ENCODE measurements around the gene SLC12A6.

The SLC12A6 gene

GRCh38 chr15:34336231-34336990 lies 1.2 kb downstream of the SLC12A6 start:
- Histone ChIP-seq H3K27ac (ENCODE audit: low read depth, low read length) (no peak overlapping the region), H2AFZ (ENCODE audit: low read depth, low read length, severe bottlenecking) (peak overlapping the region; percentile 89)
- TF ChIP-seq CTCF (IDR thresholded peaks at IDR 0.05; ENCODE audit: insufficient read depth, low read length, poor library complexity, severe bottlenecking) (no peak), EZH2phosphoT487 (conservative IDR thresholded peaks at IDR 0.05; ENCODE audit: low read length) (no peak)

GRCh38 chr15:34335176-34336032 lies 2.2 kb downstream of the SLC12A6 start:
- Histone ChIP-seq H3F3A (ENCODE audit: insufficient read depth) (peaks cover 17% of the 10 kb centered on the region; the same call in 1 of the 2 replicates), H3K79me2 (ENCODE audit: insufficient read depth, low read length) (no peaks in the 10 kb centered on the region), H3K9me3 (ENCODE audit: insufficient read depth, low read length) (no peaks in the 10 kb centered on the region), H4K20me1 (ENCODE audit: low read depth, low read length) (no peaks in the 10 kb centered on the region), H2AFZ (ENCODE audit: low read depth, low read length, severe bottlenecking) (no peak overlapping the region), H3K9me2 (replicated peaks; ENCODE audit: insufficient read depth, low read length) (no peaks in the 10 kb centered on the region), H3K9ac (ENCODE audit: low read length) (no peak overlapping the region), H3K4me2 (ENCODE audit: low read depth, low read length, poor library complexity, severe bottlenecking) (no peak overlapping the region), H3K27me3 (ENCODE audit: low read length) (no peaks in the 10 kb centered on the region), H3K27ac (ENCODE audit: low read depth, low read length) (no peak overlapping the region), H3K36me3 (ENCODE audit: low read length) (no peaks in the 10 kb centered on the region), H3K4me3 (ENCODE audit: insufficient read depth, low read length, poor library complexity, severe bottlenecking) (no peak overlapping the region)
- no peak for TF ChIP-seq EZH2phosphoT487 (conservative IDR thresholded peaks at IDR 0.05; ENCODE audit: low read length)
- TF ChIP-seq CTCF (IDR thresholded peaks at IDR 0.05; ENCODE audit: insufficient read depth, low read length, poor library complexity, severe bottlenecking): no peak

More at GRCh38 chr15:34336231-34336990, 1.2 kb downstream of the SLC12A6 start:
- Histone ChIP-seq H3K4me3 (ENCODE audit: insufficient read depth, low read length, poor library complexity, severe bottlenecking) (no peak overlapping the region), H3K79me2 (ENCODE audit: insufficient read depth, low read length) (peaks cover 3% of the 10 kb centered on the region; the same call in 1 of the 2 replicates), H3K36me3 (ENCODE audit: low read length) (no peaks in the 10 kb centered on the region), H3K9ac (ENCODE audit: low read length) (peak overlapping the region; percentile 64; the same call in 1 of the 2 replicates), H4K20me1 (ENCODE audit: low read depth, low read length) (no peaks in the 10 kb centered on the region), H3F3A (ENCODE audit: insufficient read depth) (peaks cover 19% of the 10 kb centered on the region; the same call in 1 of the 2 replicates), H3K27me3 (ENCODE audit: low read length) (no peaks in the 10 kb centered on the region), H3K9me2 (replicated peaks; ENCODE audit: insufficient read depth, low read length) (no peaks in the 10 kb centered on the region), H3K4me2 (ENCODE audit: low read depth, low read length, poor library complexity, severe bottlenecking) (peak overlapping the region; percentile 64), H3K9me3 (ENCODE audit: insufficient read depth, low read length) (no peaks in the 10 kb centered on the region)

- Histone ChIP-seq H3K9ac (ENCODE audit: low read length) (no peak overlapping the region), H3K4me2 (ENCODE audit: low read depth, low read length, poor library complexity, severe bottlenecking) (no peak overlapping the region), H3K36me3 (ENCODE audit: low read length) (no peaks in the 10 kb centered on the region)
Measured at GRCh38 chr15:34334672-34335071, 2.9 kb downstream of the SLC12A6 start.

More at GRCh38 chr15:34334672-34335071, 2.9 kb downstream of the SLC12A6 start:
- no peaks in the 10 kb centered on the region for H3K9me3 ChIP-seq (ENCODE audit: insufficient read depth, low read length)
- no peak for TF ChIP-seq EZH2phosphoT487 (conservative IDR thresholded peaks at IDR 0.05; ENCODE audit: low read length)
- no peak for TF ChIP-seq CTCF (IDR thresholded peaks at IDR 0.05; ENCODE audit: insufficient read depth, low read length, poor library complexity, severe bottlenecking)
- H4K20me1 ChIP-seq (ENCODE audit: low read depth, low read length): no peaks in the 10 kb centered on the region
- no peak overlapping the region for H3K4me3 ChIP-seq (ENCODE audit: insufficient read depth, low read length, poor library complexity, severe bottlenecking)
- H3K79me2 ChIP-seq (ENCODE audit: insufficient read depth, low read length): no peaks in the 10 kb centered on the region
- H3K27me3 ChIP-seq (ENCODE audit: low read length): no peaks in the 10 kb centered on the region
- no peaks in the 10 kb centered on the region for H3K9me2 ChIP-seq (replicated peaks; ENCODE audit: insufficient read depth, low read length)
- no peak overlapping the region for H3K27ac ChIP-seq (ENCODE audit: low read depth, low read length)
- H3F3A ChIP-seq (ENCODE audit: insufficient read depth): peaks cover 12% of the 10 kb centered on the region; the same call in 1 of the 2 replicates
- no peak overlapping the region for H2AFZ ChIP-seq (ENCODE audit: low read depth, low read length, severe bottlenecking)
